DOHH2 (cell line): Measurements from ENCODE around the gene CCDC85A.

Experiments
- H3F3A ChIP-seq: fragments of 200-600 bp; sonication (generic), shearing (Covaris generic); 2 replicates; pipeline ENCODE4 v1.6.0; 2016; ENCODE audit warnings: antibody characterized with exemption, mild to moderate bottlenecking; ENCODE audit not compliant: control insufficient read depth, insufficient read depth
- H3K27ac ChIP-seq: fragments of 200-600 bp; sonication (generic); 2 replicates; pipeline ENCODE4 v1.5.1; 2014; ENCODE audit warnings: low read depth, mild to moderate bottlenecking, low read length, moderate library complexity
- H3K27me3 ChIP-seq: fragments of 200-600 bp; sonication (generic); 2 replicates; pipeline ENCODE4 v1.6.1; 2014; ENCODE audit warnings: mild to moderate bottlenecking, low read length, mixed read lengths; ENCODE audit not compliant: control insufficient read depth
- H3K36me3 ChIP-seq: fragments of 200-600 bp; sonication (generic); 2 replicates; pipeline ENCODE4 v1.6.1; 2014; ENCODE audit warnings: mild to moderate bottlenecking, low read length, moderate library complexity, mixed read lengths; ENCODE audit not compliant: control insufficient read depth
- H3K4me1 ChIP-seq: fragments of 200-600 bp; sonication (generic); 2 replicates; pipeline ENCODE4 v1.6.1; 2014; ENCODE audit warnings: mild to moderate bottlenecking, low read length, mixed read lengths; ENCODE audit not compliant: control insufficient read depth
- H3K4me2 ChIP-seq: fragments of 200-600 bp; sonication (generic); 2 replicates; pipeline ENCODE4 v1.6.0; 2014; ENCODE audit warnings: mild to moderate bottlenecking, low read length, moderate library complexity
- H3K4me3 ChIP-seq: fragments of 200-600 bp; sonication (generic); 2 replicates; pipeline ENCODE4 v1.5.1; 2014; ENCODE audit warnings: mild to moderate bottlenecking, low read length, mixed read lengths
- H3K79me2 ChIP-seq: fragments of 200-600 bp; sonication (generic); 2 replicates; pipeline ENCODE4 v1.6.1; 2014; ENCODE audit warnings: mild to moderate bottlenecking, low read length, mixed read lengths; ENCODE audit not compliant: control insufficient read depth
- H3K9me2 ChIP-seq: fragments of 200-600 bp; sonication (generic); replicated peaks from 2 replicates; pipeline ENCODE4 v1.6.1; 2014; ENCODE audit warnings: mild to moderate bottlenecking, low read length, mixed read lengths; ENCODE audit not compliant: control insufficient read depth
- H3K9me3 ChIP-seq: fragments of 200-600 bp; sonication (generic); 2 replicates; pipeline ENCODE4 v1.6.1; 2014; ENCODE audit warnings: antibody characterized with exemption, low read length, mixed read lengths; ENCODE audit not compliant: control insufficient read depth, insufficient read depth
- H4K20me1 ChIP-seq: fragments of 200-600 bp; sonication (generic); 2 replicates; pipeline ENCODE4 v1.6.0; 2014; ENCODE audit warnings: low read depth, mild to moderate bottlenecking, antibody characterized with exemption, low read length, moderate library complexity; ENCODE audit not compliant: control insufficient read depth, insufficient read depth
- CTCF ChIP-seq: fragments of 200-600 bp; sonication (generic); IDR thresholded peaks from one replicate; pipeline ENCODE4 v1.5.1; 2014; ENCODE audit warnings: antibody characterized with exemption, mild to moderate bottlenecking, low read depth, low read length; ENCODE audit not compliant: poor library complexity, severe bottlenecking
- EZH2phosphoT487 ChIP-seq: fragments of 200-600 bp; sonication (generic); IDR thresholded peaks from 2 replicates; pipeline ENCODE4 v1.6.1; 2017; ENCODE audit warnings: borderline replicate concordance, mild to moderate bottlenecking, antibody characterized with exemption, low read length, moderate library complexity, mixed read lengths

CCDC85A gene

DNA sequence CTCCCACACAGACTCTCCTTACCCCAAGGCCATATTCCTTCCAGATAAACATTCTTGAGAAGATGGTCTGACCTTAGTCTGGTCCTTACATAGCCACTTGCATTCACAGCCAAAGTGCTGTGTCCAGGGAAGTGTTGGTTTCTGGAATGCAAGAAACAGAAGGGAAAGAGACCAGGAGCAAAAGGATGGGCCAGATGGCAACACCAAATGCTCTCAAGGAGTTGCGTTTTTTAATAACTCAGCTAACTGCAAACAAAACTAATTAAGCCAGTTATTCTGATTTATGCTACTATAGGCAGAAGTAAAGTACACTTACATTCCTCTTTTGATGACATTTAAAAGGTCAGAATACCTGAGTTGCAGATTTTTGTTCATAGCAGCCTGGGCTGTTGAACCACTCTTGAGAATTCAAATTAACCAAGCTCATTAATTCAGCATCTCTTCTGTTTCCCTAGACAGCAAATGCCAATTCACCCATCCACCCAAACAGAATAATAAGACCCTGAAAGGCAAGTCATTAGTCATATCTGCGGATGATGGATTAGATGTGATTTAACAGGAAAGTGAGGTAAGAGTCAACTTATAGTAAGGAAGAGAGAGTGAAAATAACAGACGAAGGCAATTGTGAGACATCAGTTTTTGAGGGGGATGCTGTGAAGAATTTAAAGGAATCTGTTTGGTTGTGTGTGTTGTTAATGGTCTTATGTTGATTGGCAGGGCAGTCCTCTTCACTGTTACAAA lies 18.8 kb downstream of the CCDC85A start:
- no peak overlapping the region for H3K4me2 ChIP-seq
- no peak overlapping the region for H3K4me3 ChIP-seq
- no peaks in the 10 kb centered on the region for H3K36me3 ChIP-seq
- no peaks in the 10 kb centered on the region for H3K9me2 ChIP-seq
- no peaks in the 10 kb centered on the region for H3K27me3 ChIP-seq
- H3K4me1 ChIP-seq, result no peaks in the 10 kb centered on the region
- H3K79me2 ChIP-seq, result no peaks in the 10 kb centered on the region
- H4K20me1 ChIP-seq, result no peaks in the 10 kb centered on the region
- no peak overlapping the region for H3K27ac ChIP-seq
- H3F3A ChIP-seq, result no peaks in the 10 kb centered on the region
- TF ChIP-seq EZH2phosphoT487, result no peak
- no peak for TF ChIP-seq CTCF
- no peaks in the 10 kb centered on the region for H3K9me3 ChIP-seq

DNA sequence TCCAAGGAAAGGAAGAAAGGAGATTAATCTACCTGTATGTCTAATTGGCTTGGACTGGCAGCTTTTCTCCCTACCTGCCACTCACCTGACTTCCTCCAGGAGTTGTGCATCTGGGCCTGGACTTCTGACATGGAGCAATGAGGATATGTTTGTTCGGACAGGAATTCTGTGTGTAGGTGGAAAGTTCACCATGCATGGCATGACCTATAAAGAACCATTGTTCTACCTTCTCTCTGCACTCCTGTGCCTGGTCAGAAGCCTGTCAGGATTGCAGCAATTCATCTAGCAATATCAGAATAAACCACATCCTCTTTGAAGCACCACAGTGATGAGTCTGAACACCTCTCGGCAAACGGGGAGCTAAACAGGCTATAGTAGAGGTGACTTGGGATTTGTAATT lies 20.8 kb downstream of the CCDC85A start:
- Histone ChIP-seq H3K9me2 (no peaks in the 10 kb centered on the region), H3K9me3 (no peaks in the 10 kb centered on the region)

GRCh38 chr2:56206250-56206649 lies 22.5 kb downstream of the CCDC85A start:
- Histone ChIP-seq H3K36me3 (no peaks in the 10 kb centered on the region), H3K27me3 (no peaks in the 10 kb centered on the region), H3K9me2 (no peaks in the 10 kb centered on the region), H4K20me1 (no peaks in the 10 kb centered on the region), H3K79me2 (no peaks in the 10 kb centered on the region), H3K27ac (no peak overlapping the region), H3K4me3 (no peak overlapping the region), H3K4me1 (peaks cover 4% of the 10 kb centered on the region; the same call in 1 of the 2 replicates), H3F3A (no peaks in the 10 kb centered on the region), H3K4me2 (no peak overlapping the region), H3K9me3 (no peaks in the 10 kb centered on the region)
- no peak for TF ChIP-seq EZH2phosphoT487
- no peak for TF ChIP-seq CTCF

More for the DNA sequence above, 20.8 kb downstream of the CCDC85A start:
- Histone ChIP-seq H3K4me2 (no peak overlapping the region), H3K4me3 (no peak overlapping the region), H4K20me1 (no peaks in the 10 kb centered on the region), H3K4me1 (peaks cover 4% of the 10 kb centered on the region; the same call in 1 of the 2 replicates), H3K27me3 (no peaks in the 10 kb centered on the region), H3K27ac (no peak overlapping the region), H3K36me3 (no peaks in the 10 kb centered on the region), H3K79me2 (no peaks in the 10 kb centered on the region), H3F3A (no peaks in the 10 kb centered on the region)
- no peak for TF ChIP-seq CTCF
- TF ChIP-seq EZH2phosphoT487, result no peak
